ENCODE measurements around the gene NR6A1.

Gene NR6A1

GRCh38 chr9:124606027-124606426, 165.1 kb downstream of the NR6A1 start:
- no peak for FAIRE-seq
- TF ChIP-seq TAF1 (IDR thresholded peaks at IDR 0.05; ENCODE audit: borderline replicate concordance, low read depth, low read length) (no peak), POLR2AphosphoS5 (IDR thresholded peaks at IDR 0.05; ENCODE audit: low read depth, low read length) (no peak), POLR2A (IDR thresholded peaks at IDR 0.05; ENCODE audit: low read depth, low read length) (no peak)
- DNase-seq (ENCODE audit: insufficient read length), result no peak

- no peak for DNase-seq (ENCODE audit: insufficient read length)
- TF ChIP-seq TAF1 (IDR thresholded peaks at IDR 0.05; ENCODE audit: borderline replicate concordance, low read depth, low read length), result no peak
- no peak for TF ChIP-seq POLR2AphosphoS5 (IDR thresholded peaks at IDR 0.05; ENCODE audit: low read depth, low read length)
- no peak for TF ChIP-seq POLR2A (IDR thresholded peaks at IDR 0.05; ENCODE audit: low read depth, low read length)
- FAIRE-seq, result no peak
Observed at GRCh38 chr9:124605258-124605657, 165.9 kb downstream of the NR6A1 start.

- FAIRE-seq, result no peak
- no peak for DNase-seq (ENCODE audit: insufficient read length)
- TF ChIP-seq POLR2A (IDR thresholded peaks at IDR 0.05; ENCODE audit: low read depth, low read length) (no peak), POLR2AphosphoS5 (IDR thresholded peaks at IDR 0.05; ENCODE audit: low read depth, low read length) (no peak), TAF1 (IDR thresholded peaks at IDR 0.05; ENCODE audit: borderline replicate concordance, low read depth, low read length) (no peak)
Observed at GRCh38 chr9:124602632-124603031, 168.5 kb downstream of the NR6A1 start.

GRCh38 chr9:124602204-124602603, 168.9 kb downstream of the NR6A1 start:
- no peak for DNase-seq (ENCODE audit: insufficient read length)
- no peak for FAIRE-seq
- no peak for TF ChIP-seq POLR2AphosphoS5 (IDR thresholded peaks at IDR 0.05; ENCODE audit: low read depth, low read length)
- TF ChIP-seq TAF1 (IDR thresholded peaks at IDR 0.05; ENCODE audit: borderline replicate concordance, low read depth, low read length), result no peak
- TF ChIP-seq POLR2A (IDR thresholded peaks at IDR 0.05; ENCODE audit: low read depth, low read length), result no peak

- FAIRE-seq, result no peak
- DNase-seq (ENCODE audit: insufficient read length), result no peak
- TF ChIP-seq TAF1 (IDR thresholded peaks at IDR 0.05; ENCODE audit: borderline replicate concordance, low read depth, low read length) (no peak), POLR2AphosphoS5 (IDR thresholded peaks at IDR 0.05; ENCODE audit: low read depth, low read length) (no peak), POLR2A (IDR thresholded peaks at IDR 0.05; ENCODE audit: low read depth, low read length) (no peak)
Observed at GRCh38 chr9:124600407-124600806, 170.7 kb downstream of the NR6A1 start.

- DNase-seq (ENCODE audit: insufficient read length) (no peak), FAIRE-seq (no peak)
- no peak for TF ChIP-seq POLR2AphosphoS5 (IDR thresholded peaks at IDR 0.05; ENCODE audit: low read depth, low read length)
- no peak for TF ChIP-seq POLR2A (IDR thresholded peaks at IDR 0.05; ENCODE audit: low read depth, low read length)
- TF ChIP-seq TAF1 (IDR thresholded peaks at IDR 0.05; ENCODE audit: borderline replicate concordance, low read depth, low read length), result no peak
Observed at GRCh38 chr9:124599121-124599795, 171.9 kb downstream of the NR6A1 start.

- TF ChIP-seq TAF1 (IDR thresholded peaks at IDR 0.05; ENCODE audit: borderline replicate concordance, low read depth, low read length) (no peak), POLR2AphosphoS5 (IDR thresholded peaks at IDR 0.05; ENCODE audit: low read depth, low read length) (no peak), POLR2A (IDR thresholded peaks at IDR 0.05; ENCODE audit: low read depth, low read length) (no peak)
- no peak for DNase-seq (ENCODE audit: insufficient read length)
- FAIRE-seq, result no peak
Observed at GRCh38 chr9:124598048-124598447, 173.1 kb downstream of the NR6A1 start.

GRCh38 chr9:124596172-124596839, 174.8 kb downstream of the NR6A1 start:
- TF ChIP-seq TAF1 (IDR thresholded peaks at IDR 0.05; ENCODE audit: borderline replicate concordance, low read depth, low read length) (no peak), POLR2AphosphoS5 (IDR thresholded peaks at IDR 0.05; ENCODE audit: low read depth, low read length) (no peak), POLR2A (IDR thresholded peaks at IDR 0.05; ENCODE audit: low read depth, low read length) (no peak)
- FAIRE-seq (no peak), DNase-seq (ENCODE audit: insufficient read length) (no peak)

GRCh38 chr9:124595743-124596142, 175.4 kb downstream of the NR6A1 start:
- FAIRE-seq, result no peak
- TF ChIP-seq TAF1 (IDR thresholded peaks at IDR 0.05; ENCODE audit: borderline replicate concordance, low read depth, low read length), result no peak
- no peak for TF ChIP-seq POLR2A (IDR thresholded peaks at IDR 0.05; ENCODE audit: low read depth, low read length)
- TF ChIP-seq POLR2AphosphoS5 (IDR thresholded peaks at IDR 0.05; ENCODE audit: low read depth, low read length), result no peak
- no peak for DNase-seq (ENCODE audit: insufficient read length)

GRCh38 chr9:124594673-124595072, 176.4 kb downstream of the NR6A1 start:
- peak; percentile 38 for FAIRE-seq
- TF ChIP-seq TAF1 (IDR thresholded peaks at IDR 0.05; ENCODE audit: borderline replicate concordance, low read depth, low read length) (no peak), POLR2A (IDR thresholded peaks at IDR 0.05; ENCODE audit: low read depth, low read length) (no peak), POLR2AphosphoS5 (IDR thresholded peaks at IDR 0.05; ENCODE audit: low read depth, low read length) (no peak)
- DNase-seq (ENCODE audit: insufficient read length), result no peak

GRCh38 chr9:124594225-124594624, 176.9 kb downstream of the NR6A1 start:
- DNase-seq (ENCODE audit: insufficient read length), result no peak
- TF ChIP-seq POLR2A (IDR thresholded peaks at IDR 0.05; ENCODE audit: low read depth, low read length), result no peak
- TF ChIP-seq POLR2AphosphoS5 (IDR thresholded peaks at IDR 0.05; ENCODE audit: low read depth, low read length), result no peak
- TF ChIP-seq TAF1 (IDR thresholded peaks at IDR 0.05; ENCODE audit: borderline replicate concordance, low read depth, low read length), result no peak
- FAIRE-seq, result no peak

- DNase-seq (ENCODE audit: insufficient read length), result peak; percentile 19
- TF ChIP-seq TAF1 (IDR thresholded peaks at IDR 0.05; ENCODE audit: borderline replicate concordance, low read depth, low read length), result no peak
- FAIRE-seq, result no peak
Observed at GRCh38 chr9:124593651-124594058, 177.5 kb downstream of the NR6A1 start.

Data from GM12892 (cell line).